Stimulated activated CD8-positive, alpha-beta memory T cell treated with anti-CD3 and anti-CD28 coated beads, Interleukin-7, amount 100 ng/mL, for 24 hours (primary cell): ENCODE measurements around the gene KLK11.

Source experiments
- DNase-seq: peaks from one replicate; pipeline ENCODE4 v3.0.0-alpha.2; 2020; ENCODE audit warnings: low read depth

KLK11 gene, protein sequence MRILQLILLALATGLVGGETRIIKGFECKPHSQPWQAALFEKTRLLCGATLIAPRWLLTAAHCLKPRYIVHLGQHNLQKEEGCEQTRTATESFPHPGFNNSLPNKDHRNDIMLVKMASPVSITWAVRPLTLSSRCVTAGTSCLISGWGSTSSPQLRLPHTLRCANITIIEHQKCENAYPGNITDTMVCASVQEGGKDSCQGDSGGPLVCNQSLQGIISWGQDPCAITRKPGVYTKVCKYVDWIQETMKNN

DNA sequence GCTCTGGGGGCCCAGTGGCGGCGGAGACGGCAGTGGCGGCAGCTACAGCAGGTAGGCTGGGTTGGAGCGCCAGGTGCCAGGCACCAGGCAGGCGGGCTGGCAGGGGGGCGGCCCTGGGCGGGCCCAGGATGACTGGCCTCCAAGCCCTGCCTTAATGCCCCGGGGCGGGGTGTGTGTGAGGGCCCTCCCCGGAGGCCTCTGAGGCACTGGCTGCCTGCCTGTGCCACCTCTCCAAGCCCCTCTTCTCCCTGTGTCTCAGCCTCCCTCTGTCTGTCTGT, at the start of gene KLK11:
Gene KLK11, minus strand, starts transcription at position 63 of the 278 bp plus-strand sequence. CDS start 985 bp downstream, outside the sequence.
- DNase-seq = no peak

- no peak for DNase-seq
Measured at GRCh38 chr19:51075998-51076397, 49.6 kb upstream of the KLK11 start.

DNA sequence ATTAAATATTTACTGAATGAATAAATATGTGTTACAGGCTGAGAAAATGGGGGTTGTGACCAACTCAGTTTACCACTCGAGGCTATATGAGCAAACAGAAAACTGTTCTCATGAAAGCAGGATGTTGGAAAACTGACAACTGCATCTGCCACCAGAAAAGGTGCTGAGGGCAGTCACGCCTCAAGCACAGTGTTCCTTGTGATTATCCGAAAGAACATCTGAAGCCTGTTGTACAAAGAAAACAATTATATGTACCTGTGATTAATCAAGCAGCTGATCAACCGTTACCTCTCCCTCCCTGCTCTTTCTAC, 44.6 kb upstream of the KLK11 start:
- DNase-seq = no peak

- no peak for DNase-seq
Measured at GRCh38 chr19:51070334-51071094, 44.1 kb upstream of the KLK11 start.

- DNase-seq = no peak
Measured at GRCh38 chr19:51066393-51067186, 40.2 kb upstream of the KLK11 start.

GRCh38 chr19:51065221-51065960, 39.0 kb upstream of the KLK11 start:
- DNase-seq = no peak

GRCh38 chr19:51064534-51065220, 38.3 kb upstream of the KLK11 start, which contains the start of gene KLK13:
KLK13 (minus strand) TSS chr19:51065092; CDS start chr19:51065067, 25 bp downstream.
- DNase-seq = no peak

DNA sequence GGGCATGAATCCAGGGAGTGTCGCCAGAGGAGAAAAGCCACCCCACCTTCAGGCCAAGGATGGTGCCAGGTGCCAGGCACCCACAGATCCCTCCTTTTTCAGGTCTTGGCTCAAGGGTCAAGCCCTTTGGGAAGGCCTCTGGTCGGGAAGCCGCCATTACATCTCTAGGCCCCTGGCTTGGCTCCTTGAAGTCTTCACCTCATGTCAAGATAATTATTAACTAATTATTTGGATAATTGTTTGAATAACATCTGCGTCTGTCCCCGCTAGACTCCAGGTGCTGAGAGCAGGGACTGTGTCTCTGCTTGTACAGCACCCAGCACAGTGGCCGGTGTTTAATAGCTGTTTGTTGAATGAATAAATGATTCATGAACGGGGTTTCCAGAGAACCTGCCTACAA, 37.2 kb upstream of the KLK11 start:
- DNase-seq = no peak

- no peak for DNase-seq
Measured at GRCh38 chr19:51060973-51061372, 34.6 kb upstream of the KLK11 start.

GRCh38 chr19:51060336-51060735, 33.9 kb upstream of the KLK11 start:
- DNase-seq = no peak

DNA sequence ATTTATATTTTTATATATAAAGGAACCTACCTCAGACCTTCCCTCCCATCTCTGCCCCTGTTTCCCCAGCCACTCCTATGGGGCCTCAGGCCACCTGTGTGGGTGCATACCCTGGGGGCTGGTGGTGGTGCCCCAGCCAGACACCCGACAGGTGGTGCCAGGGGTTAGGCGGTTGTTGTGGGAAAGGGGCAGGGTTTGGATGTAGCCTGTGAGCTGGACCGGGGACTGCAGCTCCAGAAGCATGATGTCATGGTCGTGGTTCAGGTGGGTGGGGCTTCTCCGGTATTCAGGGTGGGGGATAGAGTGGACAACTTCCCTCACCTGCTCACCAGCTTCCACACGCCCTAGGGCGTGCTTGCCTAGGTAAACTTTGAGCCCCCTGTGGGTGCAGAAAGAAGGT, 33.3 kb upstream of the KLK11 start:
- no peak for DNase-seq

DNA sequence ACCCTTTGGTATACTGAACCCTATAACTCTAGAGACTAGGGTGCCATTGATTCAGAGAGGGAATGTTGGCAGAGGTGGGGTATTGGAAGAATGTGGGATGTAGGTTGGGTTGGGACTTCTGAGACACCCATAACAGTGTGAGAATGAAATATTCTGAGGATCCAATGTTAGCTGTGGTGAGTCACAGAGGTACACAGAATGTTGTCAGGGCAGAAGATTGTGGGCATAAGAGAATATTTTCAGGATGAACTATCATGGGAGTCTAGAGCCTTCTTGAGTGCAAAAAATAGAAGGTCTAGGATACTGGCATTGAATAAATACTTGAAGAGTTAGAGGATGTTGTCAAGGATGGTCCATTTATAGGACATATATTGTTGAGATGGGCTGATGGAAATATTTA, 29.4 kb upstream of the KLK11 start:
- DNase-seq = no peak

- no peak for DNase-seq
Measured at GRCh38 chr19:51047031-51047335, 20.6 kb upstream of the KLK11 start.

GRCh38 chr19:51044327-51044726, 17.9 kb upstream of the KLK11 start:
- DNase-seq = no peak

DNA sequence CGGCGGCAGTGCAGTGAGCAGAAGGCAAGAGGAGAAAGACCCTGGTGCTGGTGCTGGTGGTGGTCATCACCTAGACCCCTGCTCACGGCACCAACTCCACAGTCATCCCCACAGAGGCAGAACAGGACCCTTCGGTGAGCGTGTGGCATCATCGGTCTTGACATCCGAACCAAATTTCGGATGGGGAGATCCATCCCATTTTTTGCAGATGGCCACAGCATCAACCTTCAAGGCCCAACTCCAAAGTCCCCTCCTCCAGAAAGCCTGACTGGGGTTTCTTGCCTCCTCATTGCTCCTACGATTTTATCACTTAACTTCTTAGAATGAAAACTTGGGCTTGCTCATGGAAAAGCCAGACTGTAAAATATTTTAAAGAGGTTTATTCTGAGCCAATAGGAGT, 17.1 kb upstream of the KLK11 start:
- no peak for DNase-seq

- DNase-seq = no peak
Measured at GRCh38 chr19:51040151-51040550, 13.7 kb upstream of the KLK11 start.

DNA sequence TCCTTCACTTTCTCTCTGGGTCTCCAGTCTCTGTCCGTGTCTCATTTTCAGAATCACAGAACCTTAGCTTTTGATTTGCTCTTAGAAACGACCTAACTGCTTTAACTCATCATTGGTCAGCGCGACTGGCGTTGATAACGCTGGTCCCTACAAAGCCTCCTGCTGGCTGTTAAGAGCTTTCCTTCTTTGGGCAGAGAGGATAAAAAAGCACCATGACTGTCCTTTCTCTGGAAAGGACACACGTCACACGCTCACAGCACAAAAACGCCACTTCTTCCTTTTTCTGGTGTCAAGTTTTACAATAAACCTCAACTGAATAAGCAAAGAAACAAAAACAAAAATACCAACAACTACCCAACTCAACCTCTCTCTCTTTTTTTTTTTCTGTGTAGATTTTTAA, 10.1 kb upstream of the KLK11 start:
- DNase-seq = no peak

DNA sequence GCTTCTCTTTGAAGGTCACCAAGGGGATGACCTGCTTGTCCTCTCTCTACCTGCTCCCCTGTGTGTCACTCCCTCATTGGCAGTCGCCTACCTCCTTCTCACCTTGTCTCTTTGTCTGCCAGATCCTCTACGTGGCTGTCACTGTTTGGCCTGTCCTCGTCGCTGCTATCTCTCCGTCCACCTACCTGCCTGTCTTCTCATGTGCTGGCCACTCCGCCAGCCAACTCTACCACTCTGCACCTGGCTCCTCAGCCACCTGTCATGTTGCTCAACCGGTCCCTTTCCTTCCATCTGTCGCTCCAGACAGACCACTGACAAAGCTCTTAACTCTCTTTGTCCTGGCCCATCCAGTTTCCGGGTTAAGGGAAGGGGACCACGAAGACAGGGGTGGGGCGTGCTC, 8.3 kb upstream of the KLK11 start, which contains the start of gene KLK12:
Gene KLK12, minus strand, starts transcription at position 299 of the 400 bp plus-strand sequence. CDS start 381 bp downstream, outside the sequence.
- DNase-seq = no peak

GRCh38 chr19:51031880-51032225, 5.4 kb upstream of the KLK11 start:
- no peak for DNase-seq

- no peak for DNase-seq
Measured at GRCh38 chr19:51031220-51031879, 4.9 kb upstream of the KLK11 start.

GRCh38 chr19:51030631-51031030, 4.2 kb upstream of the KLK11 start:
- DNase-seq = no peak

GRCh38 chr19:51029718-51030117, 3.3 kb upstream of the KLK11 start:
- no peak for DNase-seq
